PC-9 (cell line): Measurements from ENCODE around the gene DAAM2.

ENCODE experiments used
- EZH2 ChIP-seq: fragments of 200-600 bp; sonication (generic); IDR thresholded peaks from 2 replicates; pipeline ENCODE4 v1.8.0; 2017; ENCODE audit warnings: antibody characterized with exemption, low read depth
- TF ChIP-seq, protein P1 (sequence below): fragments of 200-600 bp; sonication (generic); conservative IDR thresholded peaks from 2 replicates; pipeline ENCODE4 v1.6.1; 2017; ENCODE audit warnings: mixed run types, antibody characterized with exemption, mild to moderate bottlenecking, moderate library complexity

DNA sequence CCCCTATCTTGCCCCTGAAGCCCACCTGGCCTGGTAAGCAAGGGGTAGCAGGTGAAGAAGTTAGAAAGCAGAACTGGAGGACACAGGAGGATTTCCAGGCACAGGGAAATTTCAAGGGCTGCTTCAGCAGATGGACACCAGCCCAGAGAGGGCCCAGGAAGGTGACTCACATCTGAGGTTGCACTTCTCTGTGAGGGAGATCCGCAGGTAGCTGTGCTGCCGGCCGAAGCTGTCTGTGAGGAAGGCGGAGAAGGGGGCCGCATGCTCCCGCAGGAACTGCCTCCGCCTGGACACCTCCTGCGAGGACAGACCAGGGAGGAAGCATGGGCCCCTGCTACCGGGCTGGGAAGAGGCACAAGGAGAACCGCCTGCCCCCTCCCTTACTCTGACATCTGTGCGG is 135.0 kb downstream of the DAAM2 start:
- TF ChIP-seq, protein P1, sequence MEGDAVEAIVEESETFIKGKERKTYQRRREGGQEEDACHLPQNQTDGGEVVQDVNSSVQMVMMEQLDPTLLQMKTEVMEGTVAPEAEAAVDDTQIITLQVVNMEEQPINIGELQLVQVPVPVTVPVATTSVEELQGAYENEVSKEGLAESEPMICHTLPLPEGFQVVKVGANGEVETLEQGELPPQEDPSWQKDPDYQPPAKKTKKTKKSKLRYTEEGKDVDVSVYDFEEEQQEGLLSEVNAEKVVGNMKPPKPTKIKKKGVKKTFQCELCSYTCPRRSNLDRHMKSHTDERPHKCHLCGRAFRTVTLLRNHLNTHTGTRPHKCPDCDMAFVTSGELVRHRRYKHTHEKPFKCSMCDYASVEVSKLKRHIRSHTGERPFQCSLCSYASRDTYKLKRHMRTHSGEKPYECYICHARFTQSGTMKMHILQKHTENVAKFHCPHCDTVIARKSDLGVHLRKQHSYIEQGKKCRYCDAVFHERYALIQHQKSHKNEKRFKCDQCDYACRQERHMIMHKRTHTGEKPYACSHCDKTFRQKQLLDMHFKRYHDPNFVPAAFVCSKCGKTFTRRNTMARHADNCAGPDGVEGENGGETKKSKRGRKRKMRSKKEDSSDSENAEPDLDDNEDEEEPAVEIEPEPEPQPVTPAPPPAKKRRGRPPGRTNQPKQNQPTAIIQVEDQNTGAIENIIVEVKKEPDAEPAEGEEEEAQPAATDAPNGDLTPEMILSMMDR: no peak
- TF ChIP-seq EZH2: no peak
